ENCODE results near the gene SECTM1.

The SECTM1 gene

DNA sequence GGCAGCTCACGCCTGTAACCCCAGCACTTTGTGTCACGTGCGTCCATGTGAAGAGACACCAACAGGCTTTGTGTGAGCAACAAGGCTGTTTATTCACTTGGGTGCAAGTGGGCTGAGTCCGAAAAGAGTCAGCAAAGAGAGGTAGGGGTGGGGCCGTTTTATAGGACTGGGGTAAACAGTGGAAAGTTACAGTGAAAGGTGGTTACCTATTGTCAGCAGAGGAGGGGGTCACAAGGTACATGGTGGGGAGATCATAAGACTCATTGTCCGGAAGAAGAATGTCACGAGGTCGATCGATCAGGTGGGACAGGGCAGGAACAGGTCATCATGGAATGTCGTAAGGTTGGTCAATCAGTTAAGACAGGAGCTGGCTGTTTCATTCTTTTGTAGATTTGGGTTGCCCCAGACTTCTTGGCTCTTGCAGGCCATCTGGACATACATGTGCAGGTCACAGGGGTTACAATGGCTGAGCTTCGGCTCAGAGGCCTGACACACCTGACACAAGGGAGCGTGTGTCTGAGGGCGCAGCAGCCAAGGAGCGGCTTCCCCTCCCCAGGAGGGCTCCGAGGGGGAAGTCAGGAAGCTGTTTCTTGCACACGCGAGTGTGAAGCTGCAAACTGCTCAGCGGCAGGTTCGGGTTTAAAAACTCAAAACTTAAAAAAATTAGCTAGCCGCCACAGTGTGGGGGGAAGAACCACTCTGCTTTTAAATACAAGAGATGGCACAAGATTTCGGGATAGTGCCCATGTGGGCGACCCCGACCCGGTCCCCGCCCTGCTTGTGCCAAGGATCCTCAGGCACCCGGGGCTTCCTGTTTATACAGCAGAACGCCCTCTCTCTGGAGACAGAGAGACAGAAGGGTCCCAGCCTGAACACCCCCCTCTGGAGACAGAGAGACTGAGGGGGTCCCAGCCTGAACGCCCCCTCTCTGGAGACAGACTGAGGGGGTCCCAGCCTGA, 13.1 kb upstream of the SECTM1 start:
- no peak for DNase-seq

DNA sequence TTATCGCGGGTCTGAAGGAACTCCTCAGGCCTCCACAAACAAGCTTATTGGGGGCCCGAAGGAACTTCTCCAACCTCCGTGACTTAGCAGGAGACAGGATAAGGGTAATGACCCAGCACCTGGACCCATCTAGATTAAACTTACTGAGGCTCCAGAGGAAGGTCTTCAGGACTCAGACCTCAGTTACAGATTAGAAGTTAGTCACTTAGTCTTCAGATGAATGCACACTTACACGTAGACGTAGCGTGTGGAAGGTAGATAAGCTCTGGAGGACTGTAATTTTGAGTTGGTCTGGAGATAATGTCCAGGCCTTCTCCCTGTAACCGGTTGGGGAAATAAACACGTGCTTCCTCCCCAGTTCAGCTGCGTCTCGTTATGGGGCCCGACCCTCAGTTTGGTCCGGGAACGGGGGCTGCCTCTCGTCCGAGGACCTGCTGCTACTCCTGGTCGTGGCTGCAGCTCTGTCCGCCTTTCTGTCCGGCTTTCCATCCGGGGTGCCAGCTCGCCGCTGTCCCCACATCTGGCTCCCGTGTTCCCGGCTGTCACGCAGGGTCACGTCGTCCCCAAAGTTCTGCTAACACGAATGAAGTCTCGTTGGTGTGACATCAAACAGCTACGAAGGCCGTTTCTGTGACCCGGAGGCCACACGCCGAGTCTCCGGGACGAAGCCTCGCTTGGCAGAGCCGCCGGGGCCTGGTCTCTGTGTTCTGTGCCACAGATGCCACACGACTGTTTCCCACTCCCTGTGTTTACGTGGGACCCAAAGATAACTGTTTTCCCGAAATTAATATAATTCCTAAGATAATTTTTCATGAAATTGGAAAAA, 11.8 kb upstream of the SECTM1 start:
- DNase-seq = no peak

DNA sequence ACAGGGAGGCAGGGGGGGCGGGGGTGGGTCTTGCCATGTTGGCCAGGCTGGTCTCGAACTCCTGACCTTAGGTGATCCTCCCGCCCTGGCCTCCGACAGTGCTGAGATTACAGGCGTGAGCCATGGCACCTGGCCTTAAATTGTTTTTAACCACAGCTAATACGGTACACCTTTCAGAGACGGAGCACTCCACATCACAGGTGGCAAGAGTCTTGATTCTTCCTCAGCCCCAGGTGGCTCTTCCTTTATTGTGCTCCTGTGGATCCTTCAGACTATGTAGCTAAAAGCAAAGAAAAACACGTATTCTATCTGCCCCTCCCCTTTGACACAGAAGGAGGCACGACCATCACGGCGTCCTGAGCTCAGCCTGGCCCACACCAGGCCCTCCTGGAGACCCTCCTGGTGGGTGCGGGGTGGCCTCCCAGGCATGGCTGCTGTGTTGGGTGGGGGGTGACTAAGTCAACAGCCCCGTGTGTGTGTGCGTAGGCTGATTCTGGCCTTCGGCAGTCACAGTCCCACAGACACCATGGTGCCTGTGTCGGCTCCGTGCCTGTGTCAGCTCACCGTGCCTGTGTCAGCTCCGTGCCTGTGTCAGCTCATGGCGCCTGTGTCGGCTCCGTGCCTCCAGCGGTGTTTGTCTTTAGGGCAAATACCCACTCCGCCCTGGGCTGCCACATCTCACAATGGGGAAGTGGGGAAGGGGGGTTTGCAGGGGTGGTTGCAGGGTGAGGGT, 10.8 kb upstream of the SECTM1 start:
- DNase-seq = no peak

DNA sequence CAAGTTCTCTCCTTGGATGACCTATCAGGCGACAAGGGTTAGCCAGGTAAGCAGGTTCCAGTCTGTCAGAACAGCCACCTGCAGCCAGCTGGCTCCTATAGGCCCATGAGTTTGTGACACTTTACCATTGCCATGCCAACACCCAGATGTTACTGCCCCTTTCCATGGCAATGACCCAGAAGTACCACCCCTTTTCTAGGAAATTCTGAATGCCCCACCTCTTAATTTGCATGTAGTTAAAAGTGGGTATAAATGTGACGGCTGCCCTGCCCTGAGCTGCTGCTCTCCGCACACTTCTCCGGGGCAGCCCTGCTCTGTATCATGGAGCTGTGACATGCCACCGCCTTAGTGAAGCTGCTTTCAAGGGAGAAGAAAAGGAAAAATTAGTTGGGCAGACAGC, 10.0 kb upstream of the SECTM1 start:
- no peak for DNase-seq

DNA sequence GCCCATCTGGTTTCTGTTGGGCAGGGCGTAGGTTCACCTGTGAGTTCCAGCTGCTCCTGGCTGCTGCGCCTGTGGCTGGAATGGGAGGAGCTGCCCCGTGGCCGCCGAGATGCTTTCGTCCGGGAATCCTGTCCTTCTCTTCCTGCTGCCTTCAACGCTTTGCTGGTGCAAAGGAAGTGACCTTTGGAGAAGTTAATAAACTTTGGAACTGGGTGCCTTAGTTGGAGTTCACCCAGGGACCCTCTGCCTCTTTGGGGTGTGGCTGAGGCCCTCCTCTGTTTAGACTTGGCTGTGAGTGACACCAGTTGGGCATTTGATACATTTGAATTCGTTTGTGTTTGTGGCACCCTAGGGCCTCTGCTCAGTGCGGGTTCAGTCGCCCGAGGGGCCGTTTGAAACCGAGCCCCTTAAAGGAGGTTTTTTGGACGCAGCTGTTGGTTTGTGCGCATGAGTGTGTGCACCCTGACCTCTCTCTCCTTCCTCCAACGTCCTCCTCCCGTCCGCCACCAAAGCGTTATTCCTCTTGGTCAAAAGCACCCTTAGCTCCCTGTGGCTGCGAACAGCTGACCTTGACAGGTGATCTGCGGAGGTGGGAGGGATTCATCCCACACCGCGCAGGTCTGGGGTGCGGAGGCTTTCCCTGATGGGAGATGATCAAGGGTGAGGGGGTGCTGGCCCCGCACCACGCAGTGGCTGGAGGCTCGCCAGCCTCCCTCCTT, 9.0 kb upstream of the SECTM1 start:
- no peak for DNase-seq

DNA sequence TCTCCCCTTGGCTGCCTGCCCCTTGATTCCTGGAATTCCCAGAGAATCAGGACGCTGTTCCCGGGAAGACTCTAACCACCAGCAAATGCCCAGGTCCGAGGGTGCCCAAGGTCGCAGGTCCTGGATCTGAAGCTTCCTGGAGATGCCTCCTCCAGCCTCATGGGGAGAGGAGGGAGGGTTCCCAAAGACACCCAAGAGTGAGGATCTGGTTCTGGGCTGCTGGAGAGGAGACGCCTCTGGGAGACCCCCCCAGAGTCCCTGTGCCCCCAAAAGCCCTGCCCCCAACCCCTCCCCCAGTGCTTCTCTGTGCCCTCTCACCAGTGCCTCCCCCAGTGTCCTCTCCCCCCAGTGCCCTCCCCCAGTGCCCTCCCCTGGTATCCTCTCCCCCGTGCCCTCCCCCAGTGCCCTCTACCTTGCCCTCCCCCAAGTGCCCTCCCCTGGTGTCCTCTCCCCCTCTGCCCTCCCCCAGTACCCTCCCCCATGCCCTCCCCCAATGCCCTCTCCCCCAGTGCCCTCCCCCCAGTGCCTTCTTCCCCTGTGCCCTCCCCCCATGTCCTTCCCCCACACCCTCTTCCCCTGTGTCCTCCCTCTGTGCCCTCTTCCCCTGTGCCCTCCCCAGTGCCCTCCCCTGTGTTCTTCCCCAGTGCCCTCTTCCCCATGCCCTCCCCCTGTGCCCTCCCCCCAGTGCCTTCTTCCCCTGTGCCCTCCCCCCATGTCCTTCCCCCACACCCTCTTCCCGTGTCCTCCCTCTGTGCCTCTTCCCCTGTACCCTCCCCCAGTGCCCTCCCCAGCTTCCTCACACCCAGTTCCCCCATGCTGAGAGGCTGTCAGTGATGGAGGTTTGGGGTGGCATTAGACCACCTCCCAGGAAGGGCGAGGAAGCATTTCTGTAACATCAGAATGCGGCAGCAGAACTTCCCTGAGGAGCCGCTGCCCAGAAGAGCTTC, 6.3 kb upstream of the SECTM1 start:
- peak; percentile 60 for DNase-seq

DNA sequence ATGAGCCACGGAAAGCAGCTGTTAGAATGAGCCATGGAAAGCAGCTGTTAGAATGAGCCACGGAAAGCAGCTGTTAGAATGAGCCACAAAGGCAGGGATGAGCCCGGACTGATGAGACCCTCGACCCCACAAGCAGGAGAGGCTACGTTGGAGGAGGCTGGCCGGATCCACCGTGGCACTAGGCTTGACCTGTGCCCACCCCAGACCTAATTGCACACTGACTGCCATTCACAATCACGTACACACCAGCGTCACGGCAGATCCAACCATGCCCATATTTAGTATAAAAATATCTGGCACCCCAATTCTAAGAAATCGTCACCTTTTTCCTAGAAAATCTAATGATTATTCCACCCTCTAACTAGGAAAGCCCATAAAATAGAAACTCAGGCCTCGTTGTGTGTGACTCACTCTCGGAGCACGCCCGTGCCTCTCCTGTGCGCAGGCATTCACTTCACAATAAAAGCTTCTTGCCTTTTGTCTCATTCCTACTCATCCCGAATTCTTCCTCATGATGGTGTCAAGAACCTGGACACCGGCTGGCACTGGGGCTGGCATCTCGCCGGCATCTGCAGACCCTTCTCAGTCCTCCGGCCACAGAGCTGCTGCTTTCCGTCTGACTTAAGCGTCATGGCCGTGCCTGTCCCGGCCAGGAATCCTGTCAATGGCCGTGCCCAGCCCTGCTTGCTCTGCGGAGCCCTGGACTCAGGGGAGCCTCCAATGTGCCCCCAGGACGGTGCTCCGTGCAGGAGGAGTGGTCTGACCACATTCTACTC, 5.5 kb upstream of the SECTM1 start:
- DNase-seq = peak; percentile 79

DNA sequence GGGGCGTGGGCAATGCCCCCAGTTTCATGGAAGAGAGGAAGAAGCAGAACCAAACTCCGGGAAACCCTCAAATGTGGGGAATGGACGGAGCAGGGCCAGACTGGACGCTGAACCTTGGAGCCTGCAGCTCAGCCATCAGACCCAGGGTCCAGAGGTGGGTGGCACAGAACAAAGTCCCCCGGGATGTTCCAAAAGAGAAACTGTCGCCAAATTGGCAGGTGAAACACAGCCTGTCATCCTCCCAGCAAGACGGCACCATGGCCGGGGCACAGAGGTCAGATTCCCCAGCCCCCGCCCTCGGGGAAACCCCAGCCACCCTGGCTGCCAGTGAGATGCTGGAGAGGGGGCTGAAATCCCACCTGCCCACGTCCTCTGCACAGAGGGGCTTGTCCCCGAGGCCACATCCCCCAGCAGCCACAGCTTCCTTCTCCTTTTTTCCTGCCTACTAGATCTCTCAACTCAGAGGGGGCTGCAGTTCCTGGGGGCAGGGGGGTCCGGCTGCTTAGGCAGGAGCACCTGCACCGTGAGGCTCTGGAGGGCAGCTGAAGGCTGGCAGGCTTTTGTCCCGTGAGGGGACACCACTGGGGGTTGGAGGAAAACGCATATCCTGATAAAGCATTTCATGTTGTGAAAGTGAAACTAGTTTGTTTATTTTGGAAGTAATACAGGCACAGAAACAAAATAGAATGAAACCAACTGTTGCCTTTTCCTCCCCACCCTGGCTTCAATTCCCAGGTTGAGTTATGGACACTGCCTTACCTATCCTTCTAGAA, 1.2 kb upstream of the SECTM1 start:
- no peak for DNase-seq

DNA sequence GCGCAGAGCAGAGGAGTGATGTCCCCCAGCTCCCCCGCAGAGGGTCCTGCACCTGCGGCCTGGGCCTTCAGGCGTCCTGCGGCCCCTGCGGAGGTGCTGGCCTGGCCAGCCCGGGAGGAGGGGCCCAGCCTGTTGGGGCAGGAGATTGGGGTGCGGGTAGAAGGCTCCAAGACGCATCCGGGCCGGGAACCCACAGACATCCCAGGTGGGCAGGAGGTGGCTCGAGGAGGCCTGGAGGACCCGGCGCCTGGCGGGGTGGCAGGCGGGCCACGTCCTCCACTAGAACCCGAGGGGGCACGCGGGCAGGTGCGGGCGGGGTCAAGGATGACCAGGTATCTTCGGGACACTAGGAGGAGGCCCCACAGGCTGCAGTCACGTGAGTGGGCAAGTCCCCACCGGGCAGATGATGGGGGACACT, 647 bp upstream of the SECTM1 start:
- no peak for DNase-seq

DNA sequence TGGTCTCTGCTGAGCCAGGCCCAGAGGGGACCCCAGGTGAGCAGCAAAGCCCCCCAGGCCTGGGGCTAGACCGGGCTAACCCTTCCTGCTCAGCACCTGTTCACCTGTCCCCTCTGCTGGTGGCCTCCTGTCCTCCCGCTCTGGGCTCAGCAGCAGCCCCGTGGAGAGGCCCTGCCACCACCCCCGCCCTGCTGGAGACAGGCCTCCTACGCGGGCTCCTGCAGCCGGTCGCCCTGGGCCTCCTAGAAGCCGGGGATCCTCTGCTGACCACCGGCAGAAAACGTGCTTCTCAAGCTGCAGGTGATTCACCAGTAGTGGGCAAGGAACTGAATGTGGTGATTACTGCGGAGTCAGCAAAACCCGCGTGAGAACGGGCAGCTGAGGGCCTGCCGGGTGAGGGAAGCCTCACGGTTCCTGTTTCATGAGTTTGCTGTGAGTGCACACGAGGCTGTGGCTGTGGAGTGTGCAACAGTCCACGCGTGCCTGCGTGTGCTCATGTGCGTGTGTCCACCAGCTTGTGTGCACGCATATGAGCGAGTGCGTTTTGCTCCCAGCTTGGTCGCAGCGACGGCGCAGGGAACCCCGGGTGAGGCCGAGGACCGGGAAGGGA, 792 bp downstream of the SECTM1 start:
- DNase-seq = no peak

DNA sequence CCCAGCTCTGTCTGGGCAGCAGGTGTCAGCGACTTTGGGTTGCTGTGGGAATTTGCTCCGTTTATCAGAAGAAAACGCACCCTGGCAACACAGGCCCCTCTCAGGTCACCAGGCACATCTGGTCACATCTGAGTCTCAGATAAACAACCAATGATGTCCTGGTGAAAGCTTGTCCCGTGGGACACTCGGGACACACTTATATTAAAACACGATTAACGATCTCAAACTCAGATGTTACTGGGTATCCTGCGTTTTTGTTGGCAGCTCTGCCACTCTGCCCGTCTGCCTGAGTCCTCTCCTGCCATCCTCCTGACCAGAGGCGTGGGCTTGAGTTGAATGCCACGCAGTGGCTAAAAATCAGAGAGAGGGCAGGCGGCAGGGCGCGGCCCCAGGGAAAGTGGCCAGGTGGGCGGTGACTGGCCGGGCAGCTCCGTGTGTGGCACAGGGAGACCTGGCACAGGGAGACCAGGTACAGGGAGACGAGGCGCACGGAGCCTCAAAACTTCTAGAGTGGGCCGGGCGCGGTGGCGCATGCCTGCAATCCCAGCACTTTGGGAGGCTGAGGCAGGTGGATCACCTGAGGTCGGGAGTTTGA, 2.1 kb downstream of the SECTM1 start:
- no peak for DNase-seq

DNA sequence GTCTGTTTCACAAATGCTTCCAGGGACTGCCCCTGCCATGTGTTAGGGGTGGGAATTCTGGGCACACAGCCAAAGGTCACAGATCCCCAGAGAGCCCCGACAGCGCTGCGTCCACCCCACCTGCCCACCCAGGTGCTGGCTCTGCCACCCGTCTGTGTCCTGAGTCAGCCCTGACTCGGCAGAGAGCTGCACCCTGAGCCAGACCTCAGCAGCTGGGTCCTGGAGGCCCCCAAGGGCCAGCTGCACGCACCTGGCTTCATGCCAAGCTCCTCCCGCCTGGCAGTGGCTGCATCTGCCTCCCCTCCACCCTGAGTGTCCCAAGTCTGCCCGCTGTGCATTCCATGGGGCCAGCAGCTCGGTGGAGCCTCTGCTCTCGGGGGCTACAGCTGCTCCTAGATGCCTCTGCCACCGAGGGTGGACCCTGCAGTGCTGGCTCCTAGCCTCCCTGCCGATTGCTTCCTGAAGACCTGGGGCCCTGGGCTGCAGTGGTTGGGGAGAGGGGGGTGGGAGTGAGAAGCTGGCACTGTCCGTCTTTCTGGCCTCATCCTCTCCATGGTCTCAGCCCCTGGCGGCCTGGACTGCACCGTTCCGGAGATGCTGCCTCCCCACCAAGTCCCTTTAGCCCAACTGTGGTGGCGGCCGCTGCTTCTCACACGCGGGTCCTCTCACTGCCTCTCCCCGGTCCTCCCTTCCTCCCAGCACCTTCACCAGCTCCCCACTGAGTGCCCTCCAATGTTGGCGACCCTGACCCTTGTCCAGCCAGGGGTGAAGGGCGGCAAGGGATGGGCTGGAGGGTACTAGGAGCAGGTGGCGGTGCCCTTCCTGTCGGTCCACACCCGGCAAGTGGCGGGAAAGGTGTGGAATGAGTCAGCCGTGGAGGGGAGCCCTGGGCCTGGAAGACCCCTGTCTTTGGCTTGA, 3.0 kb downstream of the SECTM1 start:
- DNase-seq = peak; percentile 47

DNA sequence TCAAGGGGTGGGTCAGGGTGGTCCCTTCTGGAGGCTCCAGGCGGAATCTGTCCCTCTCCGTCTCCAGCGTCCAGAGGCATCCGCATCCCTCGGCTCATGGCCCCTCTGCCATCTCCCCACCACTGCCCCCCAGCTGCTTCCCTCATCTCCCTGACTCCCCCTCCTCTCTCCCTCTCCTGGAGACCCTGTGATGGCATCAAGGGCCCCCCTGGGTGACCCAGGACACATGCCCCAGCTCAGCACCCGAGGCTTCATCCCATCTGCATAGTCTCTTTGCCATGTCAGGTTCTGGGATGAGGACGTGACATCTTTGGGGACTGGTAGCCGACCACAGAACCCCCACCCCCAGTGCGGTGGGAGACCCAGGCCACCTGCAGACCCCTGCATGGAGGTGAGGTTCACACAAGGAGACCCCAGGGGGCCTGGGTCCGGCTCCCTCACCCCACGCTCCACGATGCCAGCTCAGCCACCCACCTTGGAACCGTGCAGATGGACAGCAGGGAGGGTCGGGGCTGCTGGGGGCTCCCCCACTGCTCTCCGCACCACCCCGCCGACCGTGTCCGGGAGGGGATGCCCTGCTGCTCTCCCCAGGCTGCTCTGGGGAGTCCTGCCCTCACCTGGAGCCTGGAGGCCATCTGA, 3.8 kb downstream of the SECTM1 start:
- DNase-seq = no peak

DNA sequence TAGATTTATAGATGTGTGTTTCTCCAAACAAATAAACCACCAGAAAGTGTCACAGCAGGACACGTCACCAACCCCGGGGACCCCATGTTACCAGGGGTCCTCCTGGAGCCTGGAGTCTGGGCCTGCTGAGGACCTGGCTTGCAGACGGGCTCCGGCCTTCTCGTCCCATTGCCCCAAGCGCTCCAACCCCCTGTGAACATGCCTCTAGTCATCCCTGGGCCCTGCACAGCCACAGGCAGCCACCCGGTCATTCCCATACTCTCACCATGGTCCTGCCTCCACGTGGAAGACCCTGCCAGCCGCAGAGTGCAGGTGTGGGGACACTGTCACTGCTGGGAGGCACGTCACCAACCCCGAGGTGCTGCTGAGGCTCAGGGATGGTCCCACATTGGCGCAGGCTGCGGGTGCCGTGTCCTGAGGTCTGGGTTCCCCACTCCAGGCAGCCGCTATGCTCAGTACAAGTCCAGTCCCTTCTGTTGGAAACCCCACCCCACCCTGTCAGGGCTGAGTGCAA, 4.5 kb downstream of the SECTM1 start:
- no peak for DNase-seq

DNA sequence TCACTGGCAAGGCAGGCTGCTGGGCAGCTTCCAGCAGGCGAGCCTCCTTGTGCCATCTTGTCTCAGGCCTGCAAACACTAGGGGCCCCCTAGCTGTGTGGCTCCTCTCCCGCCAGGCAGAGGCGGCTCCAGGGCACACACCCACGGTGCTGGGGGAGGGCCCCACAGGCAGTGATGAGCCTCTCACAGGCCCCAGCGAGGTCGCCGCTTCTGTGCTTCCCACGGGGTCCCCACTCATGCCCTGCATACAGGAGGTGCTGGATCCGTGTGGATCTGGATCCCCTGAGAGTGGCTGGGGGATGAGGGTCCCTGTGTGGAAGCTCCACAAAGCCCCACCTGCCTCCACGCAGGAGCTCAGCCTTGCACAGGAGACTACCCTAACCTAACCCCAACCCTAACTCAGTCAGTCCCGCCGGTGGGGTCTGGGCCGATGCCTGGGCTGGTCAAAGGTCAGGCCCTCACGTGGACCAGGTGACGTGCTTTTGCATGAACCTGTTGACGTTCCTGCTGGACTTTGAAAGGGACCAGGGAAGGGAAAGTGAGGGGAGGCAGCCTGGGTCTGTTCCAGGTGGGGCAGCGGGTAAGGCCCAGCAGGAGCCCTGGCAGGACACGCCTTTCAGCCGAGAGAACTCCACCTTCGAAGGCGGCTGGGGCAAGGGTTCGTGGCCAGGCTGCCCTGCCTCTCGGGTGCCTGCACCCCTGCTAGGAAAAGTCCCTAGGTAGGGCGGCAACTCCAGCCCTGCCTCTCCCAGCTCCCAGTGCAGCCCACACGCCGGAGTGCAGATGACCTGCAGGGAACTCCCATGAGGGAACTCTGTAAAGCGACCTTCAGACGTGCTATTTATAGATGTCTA, 5.2 kb downstream of the SECTM1 start:
- no peak for DNase-seq

DNA sequence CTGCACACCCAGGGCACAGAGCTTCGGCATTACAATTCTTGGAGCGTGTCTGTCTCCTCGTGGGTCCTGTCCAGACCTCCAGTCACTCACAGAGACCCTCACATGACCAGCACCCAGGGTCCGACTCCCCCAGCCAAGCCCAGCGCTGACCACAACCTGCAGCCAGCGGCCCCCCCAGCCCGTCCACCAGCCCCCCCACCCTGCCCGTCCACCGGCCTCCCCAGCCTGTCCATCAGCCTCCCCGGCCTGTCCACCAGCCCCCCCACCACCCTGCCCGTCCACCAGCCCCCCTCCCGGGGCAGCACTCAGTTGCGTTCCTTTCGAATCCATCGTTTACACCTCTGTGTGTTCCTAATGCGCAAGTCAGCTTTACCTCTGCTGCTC, 5.8 kb downstream of the SECTM1 start:
- DNase-seq = no peak

All from fibroblast of upper back skin (primary cell).